Cardiac septum (tissue), 1 donor: ENCODE results near the gene ZNF567. TPM values are rescaled to one million over a fixed set of nuclear protein-coding genes. Genes with fewer than 3 reads are reported as not detected.
"Not testable (repeated sequence)": the region's sequence is repeated elsewhere in the genome, so short reads cannot be mapped to it uniquely, and the experiment has no call there.

ENCODE experiments used
- DNase-seq: peaks from one replicate; pipeline ENCODE4 v3.0.0-alpha.2; 2020; ENCODE audit warnings: low spot score
- intact Hi-C: fragments of 100-400 bp; cut with DNase I; formaldehyde crosslinking; loops from one replicate; pipeline ENCODE4 v1.14.0; 2022
- total RNA-seq: library from RNA; stranded (reverse); fragmentation: NEBNext Ultra II Directional; extraction: Animal tissue kit (Norgen Biotek cat#: 25700); gene quantifications from one replicate; pipeline ENCODE4 v1.2.1, GENCODE V29; 2021
- donor health status: DM: no; HTN: no; CAD: no.

The ZNF567 gene
- total RNA-seq, 1 donor from 2014 or later, result 3.0 TPM

DNA sequence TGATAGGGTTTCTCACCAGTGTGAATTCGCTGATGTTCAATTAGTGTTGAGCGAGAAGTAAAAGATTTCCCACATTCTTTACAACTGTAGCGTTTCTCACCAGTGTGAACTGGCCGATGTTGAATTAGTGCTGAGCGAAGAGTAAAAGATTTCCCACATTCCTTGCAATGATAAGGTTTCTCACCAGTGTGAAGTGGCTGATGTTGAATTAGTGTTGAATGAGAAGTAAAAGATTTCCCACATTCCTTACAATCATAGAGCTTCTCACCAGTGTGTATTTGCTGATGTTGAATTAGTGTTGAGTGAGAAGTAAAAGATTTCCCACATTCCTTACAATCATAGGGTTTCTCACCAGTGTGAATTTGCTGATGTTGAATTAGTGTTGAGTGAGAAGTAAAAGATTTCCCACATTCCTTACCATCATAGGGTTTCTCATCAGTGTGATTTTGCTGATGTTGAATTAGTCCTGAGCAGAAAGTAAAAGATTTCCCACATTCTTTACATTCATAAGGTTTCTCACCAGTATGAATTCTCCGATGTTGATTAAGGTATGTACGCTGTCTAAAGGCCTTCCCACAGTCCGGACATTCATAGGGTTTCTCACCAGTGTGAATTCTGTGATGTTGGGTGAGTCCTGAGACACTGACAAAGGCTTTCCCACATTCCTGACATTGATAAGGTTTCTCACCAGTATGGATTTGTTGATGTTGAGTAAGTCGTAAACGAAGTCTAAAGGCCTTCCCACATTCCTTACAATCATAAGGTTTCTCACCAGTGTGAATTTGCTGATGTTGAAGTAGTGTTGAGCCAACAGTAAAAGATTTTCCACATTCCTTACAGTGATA, 61.2 kb downstream of the ZNF567 start:
- intact Hi-C loops, result no loop called here
- DNase-seq, result no peak

DNA sequence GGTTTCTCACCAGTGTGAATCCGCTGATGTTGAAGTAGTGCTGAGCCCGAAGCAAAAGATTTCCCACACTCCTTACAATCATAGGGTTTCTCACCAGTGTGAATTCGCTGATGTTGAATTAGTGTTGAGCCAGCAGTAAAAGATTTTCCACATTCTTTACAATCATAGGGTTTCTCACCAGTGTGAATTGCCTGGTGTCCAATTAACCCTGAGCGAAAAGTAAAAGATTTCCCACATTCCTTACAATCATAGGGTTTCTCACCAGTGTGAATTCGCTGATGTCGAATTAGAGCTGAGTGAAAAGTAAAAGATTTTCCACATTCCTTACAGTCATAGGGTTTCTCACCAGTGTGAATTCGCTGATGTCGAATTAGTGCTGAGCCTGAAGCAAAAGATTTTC, 62.2 kb downstream of the ZNF567 start:
- intact Hi-C loops, DNase-seq: not testable (repeated sequence)

DNA sequence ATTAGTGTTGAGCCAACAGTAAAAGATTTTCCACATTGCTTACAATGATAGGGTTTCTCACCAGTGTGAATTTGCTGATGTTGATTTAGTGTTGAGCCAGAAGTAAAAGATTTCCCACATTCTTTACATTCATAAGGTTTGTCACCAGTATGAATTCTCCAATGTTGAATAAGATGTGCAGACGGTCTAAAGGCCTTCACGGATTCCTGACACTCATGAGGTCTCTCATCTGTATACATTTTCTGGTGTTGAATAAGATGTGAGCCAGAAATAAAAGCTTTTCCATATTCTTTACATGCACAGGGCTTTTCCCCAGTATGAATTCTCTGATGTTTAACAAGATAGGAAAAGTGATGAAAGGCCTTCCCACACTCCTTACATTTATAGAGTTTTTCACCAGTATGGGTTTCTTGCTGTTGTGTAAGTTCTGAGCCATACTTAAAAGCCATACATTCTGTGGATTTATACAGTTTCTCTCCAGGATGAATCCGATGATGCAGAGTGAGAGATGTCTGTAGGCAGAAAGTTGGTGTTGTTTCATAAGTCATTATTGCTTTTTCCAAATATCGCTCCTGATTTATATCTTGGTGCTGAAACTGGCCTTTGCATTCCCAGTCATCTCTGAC, 62.8 kb downstream of the ZNF567 start:
- no peak for DNase-seq

More for the DNA sequence above, 62.8 kb downstream of the ZNF567 start:
- intact Hi-C loops, result no loop called here

Other genes starting within 250 kb of the ZNF567 start
- gene ZNF566, start 198.1 kb upstream of the ZNF567 start, total RNA-seq, result 8.3 TPM
- 6.7 TPM for gene ZNF260, start 159.3 kb upstream of the ZNF567 start, total RNA-seq
- gene ZNF529, start 114.3 kb upstream of the ZNF567 start, total RNA-seq, result 17.3 TPM
- 20.4 TPM for gene ZNF382, start 82.3 kb upstream of the ZNF567 start, total RNA-seq
- 7.0 TPM for gene ZNF461, start 20.8 kb upstream of the ZNF567 start, total RNA-seq
- 3.3 TPM for gene ZNF850, start 85.2 kb downstream of the ZNF567 start, total RNA-seq
- gene ZNF790, start 150.8 kb downstream of the ZNF567 start, total RNA-seq, result 7.8 TPM
- gene ZNF345, start 163.3 kb downstream of the ZNF567 start, total RNA-seq, result 2.7 TPM
- gene ZNF829, start 228.7 kb downstream of the ZNF567 start, total RNA-seq, result 2.8 TPM
- gene ZNF568, start 228.7 kb downstream of the ZNF567 start, total RNA-seq, result 7.1 TPM